ENCODE data around the gene DUOX1. TPM values are rescaled to one million over a fixed set of nuclear protein-coding genes. Genes with fewer than 3 reads are reported as not detected.
"Not testable (repeated sequence)": the region's sequence is repeated elsewhere in the genome, so short reads cannot be mapped to it uniquely, and the experiment has no call there.

Gene DUOX1
- total RNA-seq, 6 experiments from 2014 or later: 0.06 to 1.4 (median 0.19) TPM; not detected in 3

DNA sequence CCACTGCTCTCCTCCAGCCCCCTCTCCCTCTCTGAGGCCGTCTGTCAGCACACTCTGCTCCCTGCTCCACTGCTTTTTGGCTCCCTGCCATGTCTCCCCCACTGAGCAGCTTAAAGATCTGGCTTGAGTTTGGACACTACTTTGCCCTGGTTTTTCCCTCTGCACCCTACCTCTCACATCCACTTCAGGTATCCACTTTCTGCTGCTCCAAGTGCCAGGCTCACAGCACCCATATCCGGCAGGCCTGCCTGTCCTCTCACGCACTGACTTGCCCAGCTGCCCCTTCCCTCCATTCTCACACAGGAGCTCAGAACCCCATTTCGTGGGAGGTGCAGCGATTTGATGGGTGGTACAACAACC, 3.7 kb downstream of the DUOX1 start:
- no peak overlapping the region for H3K27ac ChIP-seq
- H3K36me3 ChIP-seq: no peaks in the 10 kb centered on the region
- TF ChIP-seq CTCF (IDR thresholded peaks at IDR 0.05) (no peak), POLR2A (IDR thresholded peaks at IDR 0.05) (no peak)
- no peaks in the 10 kb centered on the region for H3K9me3 ChIP-seq
- H3K27me3 ChIP-seq: peaks cover 0 to 13% of the 10 kb centered on the region in 2 donors
- no peak overlapping the region for H3K4me3 ChIP-seq
- WGBS (ENCODE audit: insufficient coverage, low coverage, low lambda C conversion rate, missing lambda C conversion rate): 44% methylated on average over 1 of the region's 5 CpGs
- peak in 1 of 3 donors; percentile 38 for DNase-seq
- ATAC-seq: no peak
- H3K4me1 ChIP-seq: peaks cover 0 to 14% (median 0%) of the 10 kb centered on the region in 4 donors
- intact Hi-C loops (cut with DNase I): no loop called here

- WGBS (ENCODE audit: insufficient coverage, low coverage, low lambda C conversion rate, missing lambda C conversion rate): 87% methylated on average over 3 of the region's 7 CpGs
- Histone ChIP-seq H3K4me1 (peaks cover 0 to 14% (median 0%) of the 10 kb centered on the region in 4 donors), H3K4me3 (no peak overlapping the region), H3K36me3 (no peaks in the 10 kb centered on the region), H3K27ac (no peak overlapping the region), H3K27me3 (peaks cover 0 to 9% of the 10 kb centered on the region in 2 donors), H3K9me3 (no peaks in the 10 kb centered on the region)
- TF ChIP-seq POLR2A (IDR thresholded peaks at IDR 0.05): no peak
- no peak for TF ChIP-seq CTCF (IDR thresholded peaks at IDR 0.05)
- intact Hi-C loops (cut with DNase I): no loop called here
- ATAC-seq (no peak), DNase-seq (peak in 1 of 3 donors; percentile 42)
Measured at GRCh38 chr15:45134046-45134445, 4.3 kb downstream of the DUOX1 start.

DNA sequence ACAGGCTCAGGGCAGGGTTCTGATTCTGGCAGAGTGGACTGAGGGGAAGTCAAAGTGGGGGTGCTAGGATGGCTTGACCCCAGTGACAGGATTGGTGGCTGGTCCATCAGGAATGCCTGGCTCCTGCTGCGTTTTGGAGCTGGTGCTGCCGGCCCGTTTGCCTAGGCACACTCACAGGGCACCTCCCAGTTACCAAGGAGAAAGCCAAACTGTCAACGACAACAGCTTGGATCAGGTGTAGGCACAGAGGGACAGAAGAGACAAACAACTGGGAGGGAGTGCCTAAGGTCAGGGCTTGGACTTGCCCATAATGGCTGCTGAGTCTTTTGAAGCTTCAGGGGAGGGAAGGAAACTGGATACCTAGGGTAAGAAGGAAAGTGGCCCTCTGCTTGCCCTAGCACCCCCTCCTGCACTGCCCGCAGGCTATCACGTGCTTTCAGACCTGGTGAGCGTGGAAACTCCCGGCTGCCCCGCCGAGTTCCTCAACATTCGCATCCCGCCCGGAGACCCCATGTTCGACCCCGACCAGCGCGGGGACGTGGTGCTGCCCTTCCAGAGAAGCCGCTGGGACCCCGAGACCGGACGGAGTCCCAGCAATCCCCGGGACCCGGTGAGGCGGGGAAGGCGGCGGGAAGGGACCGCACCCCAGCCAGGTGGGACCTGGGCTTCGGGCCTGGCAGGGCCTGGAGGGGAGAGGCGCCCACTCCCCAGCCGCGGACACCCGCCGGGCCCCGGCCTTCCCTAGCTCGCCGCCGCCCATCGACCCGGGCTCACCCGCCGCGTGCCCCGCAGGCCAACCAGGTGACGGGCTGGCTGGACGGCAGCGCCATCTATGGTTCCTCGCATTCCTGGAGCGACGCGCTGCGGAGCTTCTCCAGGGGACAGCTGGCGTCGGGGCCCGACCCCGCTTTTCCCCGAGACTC, 5.1 kb downstream of the DUOX1 start:
- Histone ChIP-seq H3K27me3 (peaks cover 0 to 3% of the 10 kb centered on the region in 2 donors), H3K9me3 (no peaks in the 10 kb centered on the region), H3K4me1 (peaks cover 0 to 14% (median 0%) of the 10 kb centered on the region in 4 donors), H3K27ac (no peak overlapping the region), H3K36me3 (no peaks in the 10 kb centered on the region), H3K4me3 (peak overlapping the region in 2 of 3 donors; percentile 14 to 33)
- ATAC-seq (peak; percentile 72 to 85 (median 76)), DNase-seq (peak in 2 of 3 donors; percentile 27 to 61)
- TF ChIP-seq CTCF (IDR thresholded peaks at IDR 0.05) (peak in 3 of 4 donors; percentile 31 to 44 (median 37)), POLR2A (IDR thresholded peaks at IDR 0.05) (no peak)
- intact Hi-C loops (cut with DNase I): no loop called here
- WGBS (ENCODE audit: insufficient coverage, low coverage, low lambda C conversion rate, missing lambda C conversion rate): 10% methylated on average over 2 of the region's 57 CpGs

- ATAC-seq; H3K36me3 ChIP-seq; H3K4me3 ChIP-seq; H3K27me3 ChIP-seq; H3K9me3 ChIP-seq; H3K27ac ChIP-seq; DNase-seq; intact Hi-C loops (cut with DNase I): not testable (repeated sequence)
- 10% methylated on average over 5 of the region's 37 CpGs for WGBS (ENCODE audit: insufficient coverage, low coverage, low lambda C conversion rate, missing lambda C conversion rate)
- peaks cover 0 to 14% (median 0%) of the 10 kb centered on the region in 4 donors for H3K4me1 ChIP-seq
Measured at GRCh38 chr15:45135705-45136377, 6.0 kb downstream of the DUOX1 start.

DNA sequence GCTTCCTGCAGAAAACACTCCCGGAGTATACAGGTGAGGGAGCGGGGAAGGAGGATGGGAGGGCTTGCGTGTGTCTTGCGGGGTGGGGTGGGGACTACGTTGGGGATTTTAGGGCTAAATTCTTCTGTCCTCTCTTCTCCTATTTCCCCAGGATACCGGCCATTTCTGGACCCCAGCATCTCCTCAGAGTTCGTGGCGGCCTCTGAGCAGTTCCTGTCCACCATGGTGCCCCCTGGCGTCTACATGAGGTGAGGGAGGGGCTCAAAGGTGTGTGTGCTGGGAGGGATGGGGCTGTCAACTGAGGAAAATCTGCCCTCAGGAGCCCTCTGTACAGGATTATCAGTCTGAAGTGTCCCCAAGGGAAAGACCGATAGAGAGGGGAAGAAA, 6.6 kb downstream of the DUOX1 start:
- Histone ChIP-seq H3K4me3 (no peak overlapping the region), H3K27me3 (peaks cover 0 to 3% of the 10 kb centered on the region in 2 donors), H3K9me3 (no peaks in the 10 kb centered on the region), H3K36me3 (no peaks in the 10 kb centered on the region), H3K4me1 (peaks cover 0 to 14% (median 0%) of the 10 kb centered on the region in 4 donors), H3K27ac (no peak overlapping the region)
- DNase-seq: no peak
- no peak for ATAC-seq
- 23% methylated on average over 5 of the region's 10 CpGs for WGBS (ENCODE audit: insufficient coverage, low coverage, low lambda C conversion rate, missing lambda C conversion rate)
- TF ChIP-seq POLR2A (IDR thresholded peaks at IDR 0.05) (no peak), CTCF (IDR thresholded peaks at IDR 0.05) (no peak)
- intact Hi-C loops (cut with DNase I): no loop called here
